SH-SY5Y (cell line): Measurements from ENCODE around the gene SNX4.

Experiments
- GATA2 ChIP-seq: IDR thresholded peaks from 2 replicates; pipeline ENCODE4 v1.6.1; 2011; ENCODE audit warnings: mild to moderate bottlenecking, low read depth, low read length
- GATA3 ChIP-seq: IDR thresholded peaks from 2 replicates; pipeline ENCODE4 v1.6.1; 2011; ENCODE audit warnings: low read depth, mild to moderate bottlenecking, low read length, moderate library complexity

GRCh38 chr3:125418306-125418705 is 101.7 kb downstream of the SNX4 start:
- TF ChIP-seq GATA2 (no peak), GATA3 (no peak)
